Kidney (tissue), 14 donors: ENCODE measurements around the gene TSPAN32. TPM values are rescaled to one million over a fixed set of nuclear protein-coding genes. Genes with fewer than 3 reads are reported as not detected.

Experiments
- DNase-seq, 5 donors: peaks; one replicate each; pipeline ENCODE4 v3.0.0-alpha.2; 2013 to 2020
- FAIRE-seq: peaks from 2 replicates; lab custom pipeline; 2012; peaks lifted over from hg19 to GRCh38; lab: Jason Lieb, UNC
- H3K27ac ChIP-seq, 2 donors: one replicate each; pipeline ENCODE4 v1.7.0; 2013; ENCODE audit warnings: low read depth in 2 of 2, low read length in 2 of 2, inconsistent platforms in 1 of 2
- H3K27me3 ChIP-seq: one replicate; pipeline ENCODE4 v1.7.1; 2013; ENCODE audit warnings: low read length, inconsistent platforms; ENCODE audit not compliant: control insufficient read depth, insufficient read depth
- H3K36me3 ChIP-seq, 3 donors: one replicate each; pipeline versions ENCODE4 v1.7.0 to v1.7.1; 2013; ENCODE audit warnings: low read length in 3 of 3, control low read depth in 1 of 3, inconsistent platforms in 1 of 3; ENCODE audit not compliant: insufficient read depth in 3 of 3, control insufficient read depth in 2 of 3
- H3K4me1 ChIP-seq, 3 donors: one replicate each; pipeline versions ENCODE4 v1.7.0 to v1.7.1; 2013; ENCODE audit warnings: low read length in 3 of 3, inconsistent platforms in 1 of 3, low read depth in 1 of 3; ENCODE audit not compliant: control insufficient read depth in 2 of 3, insufficient read depth in 2 of 3
- H3K4me3 ChIP-seq, 3 donors: one replicate each; pipeline versions ENCODE4 v1.7.0 to v1.8.1; 2013; ENCODE audit warnings: low read length in 3 of 3, control low read depth in 1 of 3, inconsistent platforms in 1 of 3
- H3K9ac ChIP-seq, 3 donors: one replicate each; pipeline versions ENCODE4 v1.7.0 to v1.7.1; 2013; ENCODE audit warnings: low read length in 3 of 3, control low read depth in 1 of 3, inconsistent platforms in 1 of 3
- H3K9me3 ChIP-seq, 3 donors: one replicate each; pipeline versions ENCODE4 v1.7.0 to v1.7.1; 2013; ENCODE audit warnings: low read length in 3 of 3, control low read depth in 1 of 3, inconsistent platforms in 1 of 3; ENCODE audit not compliant: control insufficient read depth in 2 of 3, insufficient read depth in 1 of 3
- CTCF ChIP-seq: IDR thresholded peaks from 3 replicates; pipeline ENCODE4 v1.5.1; 2012; ENCODE audit warnings: mild to moderate bottlenecking, moderate library complexity, borderline replicate concordance; ENCODE audit not compliant: insufficient read depth; ENCODE audit errors: extremely low read depth
- intact Hi-C: fragments of 100-400 bp; cut with DNase I; formaldehyde crosslinking; loops from one replicate; pipeline ENCODE4 v1.11.1; 2022
- polyA plus RNA-seq: library from polyadenylated mRNA; stranded (reverse); fragments of 350-450 nt; fragmentation: Illumina TruSeq; extraction: RNeasy Lipid Tissue Mini Kit (QIAGEN cat#74804); gene quantifications from one replicate; pipeline ENCODE4 v1.2.3, GENCODE V29; 2014; ENCODE audit warnings: low read depth, low replicate concordance; ENCODE audit not compliant: insufficient read depth
- total RNA-seq: library from RNA; stranded (reverse); fragmentation: NEBNext Ultra II Directional; extraction: Animal tissue kit (Norgen Biotek cat#: 25700); gene quantifications from one replicate; pipeline ENCODE4 v1.2.1, GENCODE V29; 2021
- donor health status: control.
- donor health status: control.
- donor health status: control.
- donor health status: control.
- donor health status: control.
- donor health status: DM: yes; HTN: yes; CAD: no.
- donor health status: Normal renal cell carcinoma (clear cell type).

Gene TSPAN32
- total and polyA plus RNA-seq, 2 donors from 2014 or later: 0.75 to 6.1 TPM

DNA sequence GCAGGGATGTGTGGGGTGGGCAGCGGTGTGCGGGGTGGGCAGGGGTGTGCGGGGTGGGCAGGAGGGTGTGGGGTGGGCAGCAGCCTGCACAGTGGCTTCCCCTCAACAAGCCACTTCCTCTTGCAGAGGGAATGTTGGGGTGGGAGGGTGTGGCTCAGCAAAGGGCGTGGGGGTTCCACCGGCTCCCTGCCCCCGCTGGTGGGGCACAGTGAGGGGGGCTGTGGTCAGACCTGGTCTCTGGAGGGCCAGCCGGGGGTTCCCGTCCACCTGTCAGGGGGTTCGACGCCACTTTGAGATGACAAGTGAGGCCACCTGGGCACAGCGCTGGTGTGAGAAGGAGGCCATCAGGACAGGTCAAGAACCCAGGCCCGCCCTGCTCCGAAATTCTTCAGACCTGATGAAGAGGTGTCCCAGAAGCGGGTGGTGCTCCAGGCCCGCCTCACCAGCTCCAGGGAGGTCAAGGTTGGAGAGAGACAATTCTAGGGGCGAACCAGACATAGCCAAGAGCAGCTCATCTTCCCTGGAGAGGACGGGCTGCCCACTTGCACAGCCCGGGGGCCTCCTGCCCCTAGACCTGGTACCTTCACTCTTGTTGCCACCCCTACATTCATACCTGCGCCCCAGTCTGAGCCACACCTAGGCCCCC lies 1.4 kb upstream of the TSPAN32 start:
- Histone ChIP-seq H3K4me3 (no peak overlapping the region), H3K9me3 (no peaks in the 10 kb centered on the region), H3K27me3 (no peaks in the 10 kb centered on the region), H3K4me1 (peaks cover 0 to under 1% (median under 1%) of the 10 kb centered on the region in 3 donors), H3K36me3 (no peaks in the 10 kb centered on the region), H3K9ac (no peak overlapping the region), H3K27ac (no peak overlapping the region)
- TF ChIP-seq CTCF: no peak
- DNase-seq (peak in 3 of 5 donors; percentile 7 to 75 (median 58)), FAIRE-seq (no peak)
- intact Hi-C loops: loop anchor here (5.0 kb wide), 1 partner anchor 117 kb away; no protein-coding TSS in a partner anchor

GRCh38 chr11:2300936-2301630 lies 730 bp upstream of the TSPAN32 start:
- H3K27ac ChIP-seq: no peak overlapping the region
- FAIRE-seq: no peak
- peaks cover 3 to 7% (median 6%) of the 10 kb centered on the region in 3 donors for H3K4me1 ChIP-seq
- H3K9me3 ChIP-seq: no peaks in the 10 kb centered on the region
- no peak overlapping the region for H3K9ac ChIP-seq
- TF ChIP-seq CTCF: no peak
- no peak overlapping the region for H3K4me3 ChIP-seq
- no peaks in the 10 kb centered on the region for H3K27me3 ChIP-seq
- DNase-seq: peak in 3 of 5 donors; percentile 17 to 66 (median 63)
- no peaks in the 10 kb centered on the region for H3K36me3 ChIP-seq
- intact Hi-C loops: loop anchor here (5.0 kb wide), 1 partner anchor 116 kb away; no protein-coding TSS in a partner anchor

GRCh38 chr11:2302306-2302895 lies 588 bp downstream of the TSPAN32 start:
- intact Hi-C loops: loop anchor here (5.0 kb wide), 1 partner anchor 115 kb away; no protein-coding TSS in a partner anchor
- peak in 3 of 5 donors; percentile 9 to 70 (median 55) for DNase-seq

More at GRCh38 chr11:2302306-2302895, 588 bp downstream of the TSPAN32 start:
- FAIRE-seq: no peak
- no peak overlapping the region for H3K4me3 ChIP-seq
- no peaks in the 10 kb centered on the region for H3K27me3 ChIP-seq
- H3K4me1 ChIP-seq: peaks cover 3 to 16% (median 6%) of the 10 kb centered on the region in 3 donors
- no peak overlapping the region for H3K9ac ChIP-seq
- H3K9me3 ChIP-seq: no peaks in the 10 kb centered on the region
- no peak overlapping the region for H3K27ac ChIP-seq
- no peaks in the 10 kb centered on the region for H3K36me3 ChIP-seq
- no peak for TF ChIP-seq CTCF
